ENCODE measurements around the gene SPI1. TPM values are rescaled to one million over a fixed set of nuclear protein-coding genes. Genes with fewer than 3 reads are reported as not detected.

The SPI1 gene
- total RNA-seq, 2 donors from 2014 or later: 7.5 to 10.9 TPM

- peaks cover 16 to 50% of the 10 kb centered on the region in 2 donors for H3K36me3 ChIP-seq (replicated peaks in 1 of 2; ENCODE audit: insufficient read depth in 1 of 2, low read depth in 2 of 2)
- intact Hi-C loops (cut with DNase I): no loop called here
- no peaks in the 10 kb centered on the region for H3K27me3 ChIP-seq
- peak overlapping the region in 1 of 4 donors; percentile 13 for H3K27ac ChIP-seq
- ATAC-seq: no peak
- no peak overlapping the region for H3K4me3 ChIP-seq
- no peaks in the 10 kb centered on the region for H3K9me3 ChIP-seq
- no peaks in the 10 kb centered on the region for H3K4me1 ChIP-seq
- WGBS, 2 donors: 90 to 100% methylated on average over 1 of the region's 1 CpG
- no peak for DNase-seq
- TF ChIP-seq POLR2A (IDR thresholded peaks at IDR 0.05) (no peak), CTCF (IDR thresholded peaks at IDR 0.05) (no peak)
Measured at GRCh38 chr11:47306484-47306844, 71.9 kb downstream of the SPI1 start.

- DNase-seq (peak in 2 of 4 donors; percentile 24 to 27), ATAC-seq (peak; percentile 58)
- Histone ChIP-seq H3K4me3 (no peak overlapping the region), H3K27ac (peak overlapping the region in 1 of 4 donors; percentile 13), H3K4me1 (no peaks in the 10 kb centered on the region), H3K27me3 (no peaks in the 10 kb centered on the region), H3K9me3 (no peaks in the 10 kb centered on the region), H3K36me3 (replicated peaks in 1 of 2; ENCODE audit: insufficient read depth in 1 of 2, low read depth in 2 of 2) (peaks cover 16 to 45% of the 10 kb centered on the region in 2 donors)
- 82 to 86% methylated on average over 2 to 3 of the region's 3 CpGs for WGBS, 2 donors
- TF ChIP-seq POLR2A (IDR thresholded peaks at IDR 0.05): no peak
- no peak for TF ChIP-seq CTCF (IDR thresholded peaks at IDR 0.05)
- intact Hi-C loops (cut with DNase I): no loop called here
Measured at GRCh38 chr11:47305734-47306483, 72.4 kb downstream of the SPI1 start.

Small RNAs within 50 kb of the gene (microRNA-seq; reads per million reads assigned to microRNA genes)
- 0 reads per million in 2 donors for gene MIR4487 (ENCODE audit: borderline number of aligned reads in 2 of 2, borderline replicate concordance in 2 of 2)

Small RNAs within 50 kb of the gene (small RNA-seq; reads per million reads assigned to genes)
- gene MIR4487: not detected

Other genes starting within 250 kb of the SPI1 start
- gene ARFGAP2, start 201.7 kb downstream of the SPI1 start, total RNA-seq: 100 to 1,000 TPM; 143 to 212 TPM
- gene PACSIN3, start 192.1 kb downstream of the SPI1 start, total RNA-seq: 10 to 100 TPM; 30.7 to 56.0 TPM
- gene DDB2, start 163.6 kb downstream of the SPI1 start, total RNA-seq: 10 to 100 TPM; 10.9 to 33.2 TPM
- 10 to 100 TPM; 31.6 to 43.1 TPM for gene ACP2, start 129.7 kb downstream of the SPI1 start, total RNA-seq
- 10 to 100 TPM; 17.9 to 33.9 TPM for gene NR1H3, start 120.6 kb downstream of the SPI1 start, total RNA-seq
- 10 to 100 TPM; 22.8 to 41.2 TPM for gene MADD, start 108.4 kb downstream of the SPI1 start, total RNA-seq
- gene MYBPC3, start 25.8 kb downstream of the SPI1 start, total RNA-seq: not detected
- 10 to 100 TPM; 54.7 TPM for gene SLC39A13, start 30.0 kb upstream of the SPI1 start, total RNA-seq
- gene PSMC3, start 47.9 kb upstream of the SPI1 start, total RNA-seq: 10 to 100 TPM; 43.8 to 62.8 TPM
- not detected for gene RAPSN, start 70.6 kb upstream of the SPI1 start, total RNA-seq
- gene CELF1, start 174.6 kb upstream of the SPI1 start, total RNA-seq: 10 to 100 TPM; 56.0 to 86.0 TPM
- gene PTPMT1, start 187.1 kb upstream of the SPI1 start, total RNA-seq: 10 to 100 TPM; 52.4 TPM
- gene KBTBD4, start 200.4 kb upstream of the SPI1 start, total RNA-seq: 1 to 10 TPM; 3.6 to 6.7 TPM
- 10 to 100 TPM; 27.2 to 28.7 TPM for gene NDUFS3, start 200.5 kb upstream of the SPI1 start, total RNA-seq
- gene FAM180B, start 208.1 kb upstream of the SPI1 start, total RNA-seq: under 1 TPM in 1 of 2 donors, not detected in 1; 0.66 TPM
- 1 to 10 TPM in 1 of 2 donors, under 1 TPM in 1; 0.33 to 1.8 TPM for gene C1QTNF4, start 215.9 kb upstream of the SPI1 start, total RNA-seq

Data from body of pancreas (tissue), 4 donors.